K562 (cell line): ENCODE results near the gene MPPED1. TPM values are rescaled to one million over a fixed set of nuclear protein-coding genes. Genes with fewer than 3 reads are reported as not detected.

Experiments
- ATAC-seq: fragments of 200-7000 bp; cut with Tn5 transposase; 3 replicates; pipeline ENCODE4 v1.9.1; 2020; ENCODE audit warnings: moderate library complexity
- BruUV-seq: library from RNA; stranded (reverse); fragments of 400-500 nt; replicated peaks from 2 replicates; lab custom pipeline; 2021; lab: Mats Ljungman, UMichigan
- CTCF ChIA-PET: fragments of 300-600 bp; formaldehyde crosslinking; extraction: SDS; loops from one replicate; lab custom pipeline; 2021; ENCODE audit warnings: low intra/inter-chr PET ratio; lab: Yijun Ruan, JAX
- POLR2A ChIA-PET: fragments of 300-600, 350-650 bp; sonication (Branson Sonifier 250); formaldehyde crosslinking; extraction: SDS; loops from one replicate; lab custom pipeline; 2021; ENCODE audit warnings: antibody characterized with exemption, inconsistent platforms; lab: Yijun Ruan, JAX
- DNase-seq, 4 experiments: peaks; one replicate each; pipeline versions ENCODE4 v3.0.0 to v3.0.0-alpha.2; 2011 to 2018; ENCODE audit warnings: low spot score in 3 of 4, mixed read lengths in 3 of 4; ENCODE audit errors: extremely low read depth in 1 of 4
- FAIRE-seq: peaks from 2 replicates; lab custom pipeline; 2011; peaks lifted over from hg19 to GRCh38; lab: Jason Lieb, UNC
- H2AFZ ChIP-seq: 2 replicates; pipeline ENCODE4 v1.6.0; 2011; ENCODE audit warnings: low read depth, low read length, control low read depth, inconsistent platforms
- H3K27ac ChIP-seq: fragments of 200-600 bp; 3 replicates; pipeline ENCODE4 v1.8.0; 2011; ENCODE audit warnings: low read depth, mild to moderate bottlenecking, control low read depth, inconsistent platforms, low read length, moderate library complexity, mixed read lengths; ENCODE audit errors: extremely low read depth
- H3K27me3 ChIP-seq, 2 experiments: fragments of 300-600 bp in 1 of 2; 2 replicates in 1 of 2; 3 replicates in 1 of 2; pipeline versions ENCODE4 v1.6.0 to v1.8.0; 2011; ENCODE audit warnings: inconsistent platforms in 2 of 2, low read length in 2 of 2, mild to moderate bottlenecking in 1 of 2, mixed read lengths in 1 of 2, moderate library complexity in 1 of 2; ENCODE audit not compliant: control insufficient read depth in 2 of 2, insufficient read depth in 2 of 2
- H3K36me3 ChIP-seq: fragments of 300-600 bp; 3 replicates; pipeline ENCODE4 v1.8.0; 2011; ENCODE audit warnings: mild to moderate bottlenecking, low read length, inconsistent platforms; ENCODE audit not compliant: control insufficient read depth, insufficient read depth
- H3K4me1 ChIP-seq, 2 experiments: fragments of 200-600 bp in 1 of 2; replicated peaks in 1 of 2; 2 replicates in 1 of 2; 3 replicates in 1 of 2; pipeline versions ENCODE4 v1.5.1 to v1.8.0; 2011; ENCODE audit warnings: inconsistent platforms in 2 of 2, low read length in 2 of 2, mild to moderate bottlenecking in 1 of 2, mixed read lengths in 1 of 2, moderate library complexity in 1 of 2; ENCODE audit not compliant: control insufficient read depth in 2 of 2, insufficient read depth in 2 of 2
- H3K4me2 ChIP-seq: 2 replicates; pipeline ENCODE4 v1.6.1; 2011; ENCODE audit warnings: low read length, control low read depth, inconsistent platforms, mixed read lengths; ENCODE audit not compliant: insufficient read depth
- H3K4me3 ChIP-seq: fragments of 200-600 bp; sonication (generic), shearing (Covaris generic); 2 replicates; pipeline ENCODE4 v1.5.1; 2016; ENCODE audit warnings: control low read depth, inconsistent platforms
- H3K79me2 ChIP-seq: fragments of 200-600 bp; 3 replicates; pipeline ENCODE4 v1.8.0; 2011; ENCODE audit warnings: low read length, inconsistent platforms; ENCODE audit not compliant: control insufficient read depth, insufficient read depth
- H3K9ac ChIP-seq, 2 experiments: 2 replicates each; pipeline versions ENCODE4 v1.6.0 to v1.6.1; 2011; ENCODE audit warnings: low read depth in 2 of 2, low read length in 2 of 2, control low read depth in 1 of 2, inconsistent platforms in 1 of 2, mild to moderate bottlenecking in 1 of 2, mixed read lengths in 1 of 2; ENCODE audit not compliant: insufficient read depth in 1 of 2
- H3K9me1 ChIP-seq: one replicate; pipeline ENCODE4 v1.6.0; 2011; ENCODE audit warnings: inconsistent platforms, mild to moderate bottlenecking, low read length, moderate library complexity; ENCODE audit not compliant: control insufficient read depth, insufficient read depth
- H3K9me3 ChIP-seq: replicated peaks from 2 replicates; pipeline ENCODE4 v1.5.1; 2011; ENCODE audit warnings: low read depth, low read length, inconsistent platforms; ENCODE audit not compliant: control insufficient read depth, insufficient read depth
- H4K20me1 ChIP-seq: replicated peaks from 2 replicates; pipeline ENCODE4 v1.6.1; 2011; ENCODE audit warnings: low read length, inconsistent platforms, mixed read lengths; ENCODE audit not compliant: control insufficient read depth, insufficient read depth
- KAT7 ChIP-seq: sonication (generic); formaldehyde crosslinking; IDR thresholded peaks from 2 replicates; pipeline ENCODE4 v1.8.0; 2022; ENCODE audit warnings: missing genetic modification reagents, mild to moderate bottlenecking, borderline replicate concordance
- KAT8 ChIP-seq: fragments of 450-650 bp; IDR thresholded peaks from 2 replicates; pipeline ENCODE4 v1.6.1; 2016; ENCODE audit warnings: low read depth, mild to moderate bottlenecking
- NFE2 ChIP-seq: IDR thresholded peaks from 2 replicates; pipeline ENCODE4 v1.6.1; 2014; ENCODE audit warnings: antibody characterized with exemption, low read depth
- SMARCB1 ChIP-seq: IDR thresholded peaks from 2 replicates; pipeline ENCODE4 v1.6.1; 2011; ENCODE audit warnings: improper control_type of control experiment, low read depth; ENCODE audit not compliant: insufficient read length
- ZNF263 ChIP-seq: sonication (generic); formaldehyde crosslinking; IDR thresholded peaks from 2 replicates; pipeline ENCODE4 v1.8.0; 2022; ENCODE audit warnings: mild to moderate bottlenecking, missing genetic modification reagents, borderline replicate concordance
- ZNF586 ChIP-seq: fragments of 450-650 bp; formaldehyde crosslinking; conservative IDR thresholded peaks from 2 replicates; pipeline ENCODE4 v1.4.0; 2020; ENCODE audit warnings: mild to moderate bottlenecking, moderate library complexity
- WGBS: fragments of 100-300 bp; shearing (Covaris generic); methylation state at CpG from one replicate; pipeline ENCODE4 v1.1.6; 2016; ENCODE audit warnings: low coverage, mixed read lengths; ENCODE audit not compliant: insufficient coverage; ENCODE audit errors: missing lambda C conversion rate; 5-methylcytosine and 5-hydroxymethylcytosine counted together
- in situ Hi-C: fragments of 300-500 bp; cut with MboI; formaldehyde crosslinking; loops from 4 replicates; pipeline ENCODE4 v1.15.0; 2018; ENCODE audit warnings: inconsistent platforms, mixed read lengths
- intact Hi-C: fragments of 100-400 bp; cut with micrococcal nuclease; formaldehyde crosslinking; loops from 2 replicates; pipeline ENCODE4 v1.14.2; 2022
- polyA plus RNA-seq, 8 experiments: library from polyadenylated mRNA; depleted of rRNA in 4 of 8; stranded (reverse) in 5 of 8; unstranded in 3 of 8; fragments of >200 nt; fragmentation: Nextera tagmentation in 2 of 8; fragmentation: Illumina TruSeq in 1 of 8; extraction: Ambion mirVana in 2 of 8; extraction: Trizol in 1 of 8; gene quantifications; 2 replicates each; pipeline versions ENCODE4 v1.2.1 to v1.2.3, GENCODE V29; 2011 to 2014; ENCODE audit warnings: inconsistent platforms in 1 of 8, missing spikeins in 1 of 8
- total RNA-seq, 7 experiments: library from RNA; depleted of rRNA in 6 of 7; stranded (reverse); fragments of >200 nt in 6 of 7; fragmentation: Illumina TruSeq in 2 of 7; extraction: Trizol in 2 of 7; gene quantifications; 2 replicates each; pipeline versions ENCODE4 v1.2.1 to v1.2.3, GENCODE V29; 2011 to 2021; ENCODE audit warnings: low replicate concordance in 1 of 7
- TF ChIP-seq, protein P1 (sequence below): sonication (generic); IDR thresholded peaks from 2 replicates; pipeline ENCODE4 v1.6.1; 2016

Gene MPPED1
- total and polyA plus RNA-seq, 9 of the 15 experiments (the other 6 are each of a cell fraction or from before 2014, with no cell fraction given) = not detected

DNA sequence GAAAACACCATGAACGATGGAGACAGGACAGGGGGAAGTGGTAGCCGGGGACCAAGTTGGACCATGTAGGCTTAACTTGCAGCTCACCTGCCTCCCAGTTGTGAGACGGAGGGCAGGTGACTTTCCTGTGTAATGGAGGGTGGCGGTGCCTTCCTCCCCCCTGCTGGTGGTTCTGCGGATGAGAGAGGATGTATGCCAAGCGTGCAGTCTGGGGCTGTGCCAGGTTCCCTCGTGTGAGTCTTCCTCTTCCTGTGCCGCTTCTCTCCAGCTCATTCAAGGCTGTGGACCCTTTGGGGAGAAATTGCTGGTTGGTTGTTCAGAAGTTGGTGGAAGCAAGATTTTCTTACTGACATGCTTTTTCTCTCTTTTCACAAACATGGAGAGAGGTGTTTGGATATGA lies 35.1 kb downstream of the MPPED1 start (continued):
- TF ChIP-seq ZNF586 (CRISPR knock-in tag) (no peak), SMARCB1 (no peak), KAT7 (CRISPR knock-in tag) (no peak), ZNF263 (CRISPR knock-in tag) (no peak), KAT8 (no peak)

DNA sequence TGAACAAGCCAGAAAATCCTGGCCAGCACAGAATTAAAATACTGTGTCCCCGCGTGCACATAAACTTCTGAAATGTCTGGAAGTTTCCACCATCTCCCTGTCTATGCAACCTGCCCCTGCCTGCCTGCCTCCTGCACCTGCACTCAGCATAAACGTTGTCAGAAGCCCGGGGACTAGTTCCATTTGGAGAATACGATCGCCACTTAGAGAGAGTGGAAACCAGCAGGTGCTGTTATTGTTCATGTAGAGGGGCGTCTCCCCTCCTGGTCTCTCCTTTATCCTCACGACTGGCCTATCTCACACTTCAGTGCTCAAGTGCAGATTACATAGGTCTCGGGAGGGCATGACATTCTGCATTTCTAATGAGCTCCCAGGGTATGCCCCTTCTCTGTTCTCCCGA lies 35.6 kb downstream of the MPPED1 start:
- Histone ChIP-seq H3K9me1 (no peaks in the 10 kb centered on the region), H3K27ac (no peak overlapping the region), H3K4me1 (no peaks in the 10 kb centered on the region), H3K79me2 (no peaks in the 10 kb centered on the region), H3K27me3 (no peaks in the 10 kb centered on the region; a peak in 1 of 5 replicates), H3K9ac (no peak overlapping the region), H3K36me3 (no peaks in the 10 kb centered on the region), H3K4me3 (no peak overlapping the region), H3K9me3 (no peaks in the 10 kb centered on the region), H3K4me2 (no peak overlapping the region), H4K20me1 (no peaks in the 10 kb centered on the region), H2AFZ (no peak overlapping the region)
- no TSS peak for BruUV-seq
- ATAC-seq (no peak), DNase-seq (no peak), FAIRE-seq (no peak)
- POLR2A ChIA-PET = no interaction called here
- CTCF ChIA-PET = no interaction called here
- intact Hi-C loops (no loop called here), in situ Hi-C loops (no loop called here)
- no peak for TF ChIP-seq NFE2
- TF ChIP-seq, protein P1, sequence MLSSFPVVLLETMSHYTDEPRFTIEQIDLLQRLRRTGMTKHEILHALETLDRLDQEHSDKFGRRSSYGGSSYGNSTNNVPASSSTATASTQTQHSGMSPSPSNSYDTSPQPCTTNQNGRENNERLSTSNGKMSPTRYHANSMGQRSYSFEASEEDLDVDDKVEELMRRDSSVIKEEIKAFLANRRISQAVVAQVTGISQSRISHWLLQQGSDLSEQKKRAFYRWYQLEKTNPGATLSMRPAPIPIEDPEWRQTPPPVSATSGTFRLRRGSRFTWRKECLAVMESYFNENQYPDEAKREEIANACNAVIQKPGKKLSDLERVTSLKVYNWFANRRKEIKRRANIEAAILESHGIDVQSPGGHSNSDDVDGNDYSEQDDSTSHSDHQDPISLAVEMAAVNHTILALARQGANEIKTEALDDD = no peak
- 0% methylated on average over 10 of the region's 10 CpGs for WGBS
